HG03045 (cell line): ENCODE data around the gene SDK2.

Experiments
- ATAC-seq: cut with Tn5 transposase; IDR thresholded peaks from one replicate; pipeline ENCODE4 v1.9.1; 2021; ENCODE audit warnings: mild to moderate bottlenecking, moderate library complexity; ENCODE audit not compliant: unreplicated experiment

SDK2 gene

GRCh38 chr17:73289549-73290254 is 354.5 kb downstream of the SDK2 start:
- no peak for ATAC-seq

DNA sequence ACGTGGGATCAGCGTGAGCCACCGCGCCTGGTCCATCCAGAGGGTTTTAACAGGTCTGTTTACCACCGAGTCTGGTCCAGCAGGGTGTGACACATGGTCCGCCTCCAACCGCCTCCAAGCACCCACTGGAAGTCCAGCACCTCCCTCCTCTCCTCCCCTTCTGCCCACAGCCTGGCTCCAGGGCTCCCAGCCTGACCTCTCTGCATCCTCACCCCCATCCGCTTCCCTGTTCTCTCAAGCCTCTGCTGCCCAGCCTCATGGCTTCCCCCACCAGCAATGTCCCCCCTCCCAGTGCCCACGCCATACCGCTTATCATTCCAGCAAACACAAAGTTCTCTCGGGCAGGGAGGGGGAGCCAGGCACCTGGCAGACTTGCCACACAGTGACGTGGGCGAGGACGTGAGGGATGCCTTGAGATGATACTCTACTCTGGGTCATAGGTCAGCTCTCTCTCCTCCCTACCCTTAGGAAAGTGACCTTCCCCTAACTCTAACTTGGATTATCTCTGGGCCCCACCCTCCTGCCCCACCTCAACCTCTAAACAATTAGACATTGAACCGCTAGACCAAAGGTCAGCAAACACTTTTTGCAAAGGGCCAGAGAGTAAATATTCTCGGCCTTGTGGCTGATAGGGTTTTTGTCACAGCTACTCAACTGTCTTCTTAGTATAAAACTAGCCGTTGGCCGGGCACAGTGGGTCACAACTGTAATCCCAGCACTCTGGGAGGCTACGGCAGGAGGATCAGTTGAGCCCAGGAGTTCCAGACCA is 355.5 kb downstream of the SDK2 start:
- ATAC-seq = no peak

GRCh38 chr17:73286863-73287296 is 357.4 kb downstream of the SDK2 start:
- ATAC-seq = no peak

GRCh38 chr17:73285916-73286862 is 358.1 kb downstream of the SDK2 start:
- ATAC-seq = no peak

DNA sequence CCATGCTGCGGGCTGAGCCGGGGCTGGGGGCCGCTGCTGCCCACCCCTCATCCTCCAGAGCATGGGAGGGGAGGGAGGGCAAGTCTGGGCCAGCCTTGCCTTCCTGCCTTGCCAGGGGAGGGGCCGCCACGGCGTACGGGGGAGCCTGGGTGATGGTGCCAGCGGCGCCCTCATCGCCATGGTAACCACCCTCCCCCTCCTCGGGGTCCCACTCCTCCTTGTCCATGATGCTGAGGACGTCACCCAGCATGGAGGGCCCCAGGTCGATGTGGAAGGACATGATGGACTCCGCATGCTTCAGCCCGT is 358.7 kb downstream of the SDK2 start:
- ATAC-seq = no peak

DNA sequence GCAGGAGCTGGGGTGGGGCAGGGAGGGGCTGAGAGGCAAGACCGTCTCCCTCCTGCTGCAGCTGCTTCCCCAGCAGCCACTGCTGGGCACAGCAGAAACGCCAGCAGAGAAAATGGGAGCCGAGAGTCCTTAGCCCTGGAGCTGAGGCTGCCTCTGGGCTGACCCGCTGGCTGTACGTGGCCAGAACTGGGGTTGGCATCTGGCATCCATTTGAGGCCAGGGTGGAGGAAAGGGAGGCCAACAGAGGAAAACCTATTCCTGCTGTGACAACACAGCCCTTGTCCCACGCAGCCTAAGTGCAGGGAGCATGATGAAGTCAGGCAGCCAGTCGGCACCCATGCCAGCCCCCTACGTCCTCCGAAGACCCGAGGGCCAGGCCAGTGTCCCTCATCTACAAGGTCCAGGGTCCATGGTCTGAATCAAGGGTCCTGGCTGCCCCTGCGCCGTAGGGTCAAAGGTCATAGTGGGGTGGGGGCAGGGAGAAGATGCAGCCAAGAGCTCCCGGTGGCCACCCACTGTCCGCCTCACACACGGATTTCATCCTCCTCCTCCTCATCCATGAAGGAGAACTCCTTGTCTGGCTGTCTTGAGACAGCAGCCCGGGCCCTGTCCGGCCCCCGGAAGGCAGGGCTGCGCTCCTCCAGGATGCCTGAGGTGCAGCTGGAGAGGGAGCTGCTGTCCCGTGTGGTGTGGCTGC is 359.2 kb downstream of the SDK2 start:
- ATAC-seq = no peak
